ENCODE data around the gene LCE3B. TPM values are rescaled to one million over a fixed set of nuclear protein-coding genes. Genes with fewer than 3 reads are reported as not detected.

LCE3B gene
- total RNA-seq, 2 donors from 2014 or later: not detected

- H3K9me3 Mint-ChIP-seq: no peaks in the 10 kb centered on the region
- H3K36me3 Mint-ChIP-seq (ENCODE audit: low read depth): no peaks in the 10 kb centered on the region
- no peak overlapping the region for H3K27ac Mint-ChIP-seq
- peaks cover 26% of the 10 kb centered on the region for H3K27me3 Mint-ChIP-seq
- no peak for ATAC-seq (replicated peaks)
- no peak overlapping the region for H3K4me3 Mint-ChIP-seq
- no peaks in the 10 kb centered on the region for H3K4me1 Mint-ChIP-seq
Observed at GRCh38 chr1:152630596-152630995, 17.0 kb downstream of the LCE3B start.

GRCh38 chr1:152640351-152640750 lies 26.7 kb downstream of the LCE3B start:
- Mint-ChIP-seq H3K4me3 (no peak overlapping the region), H3K27ac (no peak overlapping the region), H3K4me1 (no peaks in the 10 kb centered on the region), H3K9me3 (peaks cover 6% of the 10 kb centered on the region), H3K27me3 (peaks cover 4% of the 10 kb centered on the region), H3K36me3 (ENCODE audit: low read depth) (no peaks in the 10 kb centered on the region)
- no peak for ATAC-seq (replicated peaks)

- no peak for ATAC-seq (replicated peaks)
- Mint-ChIP-seq H3K9me3 (peaks cover 6% of the 10 kb centered on the region), H3K27me3 (peaks cover 7% of the 10 kb centered on the region), H3K4me1 (no peaks in the 10 kb centered on the region), H3K36me3 (ENCODE audit: low read depth) (no peaks in the 10 kb centered on the region), H3K27ac (no peak overlapping the region), H3K4me3 (no peak overlapping the region)
Observed at GRCh38 chr1:152643945-152644344, 30.3 kb downstream of the LCE3B start.

- no peak for ATAC-seq (replicated peaks)
- peaks cover 7% of the 10 kb centered on the region for H3K27me3 Mint-ChIP-seq
- no peak overlapping the region for H3K27ac Mint-ChIP-seq
- H3K4me1 Mint-ChIP-seq: no peaks in the 10 kb centered on the region
- no peaks in the 10 kb centered on the region for H3K36me3 Mint-ChIP-seq (ENCODE audit: low read depth)
- no peak overlapping the region for H3K4me3 Mint-ChIP-seq
- no peaks in the 10 kb centered on the region for H3K9me3 Mint-ChIP-seq
Observed at GRCh38 chr1:152645146-152645545, 31.5 kb downstream of the LCE3B start.

GRCh38 chr1:152646656-152647055 lies 33.0 kb downstream of the LCE3B start:
- no peak for ATAC-seq (replicated peaks)
- Mint-ChIP-seq H3K27ac (no peak overlapping the region), H3K4me3 (no peak overlapping the region), H3K9me3 (no peaks in the 10 kb centered on the region), H3K4me1 (no peaks in the 10 kb centered on the region), H3K27me3 (peaks cover 7% of the 10 kb centered on the region), H3K36me3 (ENCODE audit: low read depth) (no peaks in the 10 kb centered on the region)

- H3K36me3 Mint-ChIP-seq (ENCODE audit: low read depth): no peaks in the 10 kb centered on the region
- no peak overlapping the region for H3K27ac Mint-ChIP-seq
- no peak overlapping the region for H3K4me3 Mint-ChIP-seq
- peaks cover 9% of the 10 kb centered on the region for H3K27me3 Mint-ChIP-seq
- no peaks in the 10 kb centered on the region for H3K9me3 Mint-ChIP-seq
- peaks cover 4% of the 10 kb centered on the region for H3K4me1 Mint-ChIP-seq
- peak; percentile 55 for ATAC-seq (replicated peaks)
Observed at GRCh38 chr1:152654110-152654509, 40.5 kb downstream of the LCE3B start.

- no peaks in the 10 kb centered on the region for H3K36me3 Mint-ChIP-seq (ENCODE audit: low read depth)
- H3K27ac Mint-ChIP-seq: no peak overlapping the region
- H3K27me3 Mint-ChIP-seq: peaks cover 12% of the 10 kb centered on the region
- H3K9me3 Mint-ChIP-seq: no peaks in the 10 kb centered on the region
- no peak overlapping the region for H3K4me3 Mint-ChIP-seq
- ATAC-seq (replicated peaks): no peak
- peaks cover 4% of the 10 kb centered on the region for H3K4me1 Mint-ChIP-seq
Observed at GRCh38 chr1:152656459-152656858, 42.8 kb downstream of the LCE3B start.

- Mint-ChIP-seq H3K36me3 (ENCODE audit: low read depth) (no peaks in the 10 kb centered on the region), H3K4me3 (no peak overlapping the region), H3K27me3 (peaks cover 10% of the 10 kb centered on the region), H3K27ac (no peak overlapping the region), H3K9me3 (no peaks in the 10 kb centered on the region), H3K4me1 (peaks cover 4% of the 10 kb centered on the region)
- ATAC-seq (replicated peaks): no peak
Observed at GRCh38 chr1:152657677-152658076, 44.1 kb downstream of the LCE3B start.

- no peaks in the 10 kb centered on the region for H3K36me3 Mint-ChIP-seq (ENCODE audit: low read depth)
- ATAC-seq (replicated peaks): no peak
- peaks cover 4% of the 10 kb centered on the region for H3K4me1 Mint-ChIP-seq
- no peak overlapping the region for H3K27ac Mint-ChIP-seq
- no peaks in the 10 kb centered on the region for H3K9me3 Mint-ChIP-seq
- peaks cover 10% of the 10 kb centered on the region for H3K27me3 Mint-ChIP-seq
- no peak overlapping the region for H3K4me3 Mint-ChIP-seq
Observed at GRCh38 chr1:152658649-152659048, 45.0 kb downstream of the LCE3B start.

- Mint-ChIP-seq H3K4me1 (no peaks in the 10 kb centered on the region), H3K9me3 (no peaks in the 10 kb centered on the region), H3K36me3 (ENCODE audit: low read depth) (no peaks in the 10 kb centered on the region), H3K4me3 (no peak within 1 kb of the TSS), H3K27me3 (peaks cover 21% of the 10 kb centered on the region), H3K27ac (no peak within 1 kb of the TSS)
- no peak for ATAC-seq (replicated peaks)
Observed at GRCh38 chr1:152663098-152663497, 49.5 kb downstream of the LCE3B start, which contains the start of gene LCE2D. LCE2D (plus strand) TSS chr1:152663380; CDS start chr1:152664106, 726 bp downstream.

Other genes with a start within 250 kb of the LCE3B start
- gene CRNN, start 199.5 kb upstream of the LCE3B start, total RNA-seq: not detected
- not detected for gene LCE5A, start 103.0 kb upstream of the LCE3B start, total RNA-seq
- gene CRCT1, start 99.3 kb upstream of the LCE3B start, total RNA-seq: not detected
- gene LCE3E, start 47.0 kb upstream of the LCE3B start, total RNA-seq: not detected
- not detected for gene LCE3D, start 33.3 kb upstream of the LCE3B start, total RNA-seq
- gene LCE3C, start 13.6 kb upstream of the LCE3B start, total RNA-seq: not detected
- gene LCE3A, start 9.3 kb downstream of the LCE3B start, total RNA-seq: not detected
- gene LCE2D, start 49.6 kb downstream of the LCE3B start, total RNA-seq: not detected
- not detected for gene LCE2C, start 61.5 kb downstream of the LCE3B start, total RNA-seq
- gene LCE2B, start 72.3 kb downstream of the LCE3B start, total RNA-seq: not detected
- gene LCE2A, start 84.5 kb downstream of the LCE3B start, total RNA-seq: not detected
- gene LCE4A, start 94.3 kb downstream of the LCE3B start, total RNA-seq: not detected
- gene KPRP, start 144.2 kb downstream of the LCE3B start, total RNA-seq: not detected
- gene LCE1F, start 161.3 kb downstream of the LCE3B start, total RNA-seq: not detected
- gene LCE1E, start 172.4 kb downstream of the LCE3B start, total RNA-seq: not detected
- not detected for gene LCE1D, start 182.9 kb downstream of the LCE3B start, total RNA-seq
- not detected for gene LCE1C, start 192.8 kb downstream of the LCE3B start, total RNA-seq
- not detected for gene LCE1B, start 198.2 kb downstream of the LCE3B start, total RNA-seq
- not detected for gene LCE1A, start 213.7 kb downstream of the LCE3B start, total RNA-seq
- not detected for gene LCE6A, start 229.0 kb downstream of the LCE3B start, total RNA-seq
- not detected for gene LCE7A, start 246.2 kb downstream of the LCE3B start, total RNA-seq